Stimulated activated CD8-positive, alpha-beta memory T cell treated with anti-CD3 and anti-CD28 coated beads, Interleukin-15, amount 100 ng/mL, for 48 hours (primary cell): ENCODE measurements around the gene TTC34.

ENCODE experiments used
- DNase-seq, 2 donors: peaks; one replicate each; pipeline ENCODE4 v3.0.0-alpha.2; 2020; ENCODE audit warnings: low read depth in 2 of 2

Gene TTC34, protein sequence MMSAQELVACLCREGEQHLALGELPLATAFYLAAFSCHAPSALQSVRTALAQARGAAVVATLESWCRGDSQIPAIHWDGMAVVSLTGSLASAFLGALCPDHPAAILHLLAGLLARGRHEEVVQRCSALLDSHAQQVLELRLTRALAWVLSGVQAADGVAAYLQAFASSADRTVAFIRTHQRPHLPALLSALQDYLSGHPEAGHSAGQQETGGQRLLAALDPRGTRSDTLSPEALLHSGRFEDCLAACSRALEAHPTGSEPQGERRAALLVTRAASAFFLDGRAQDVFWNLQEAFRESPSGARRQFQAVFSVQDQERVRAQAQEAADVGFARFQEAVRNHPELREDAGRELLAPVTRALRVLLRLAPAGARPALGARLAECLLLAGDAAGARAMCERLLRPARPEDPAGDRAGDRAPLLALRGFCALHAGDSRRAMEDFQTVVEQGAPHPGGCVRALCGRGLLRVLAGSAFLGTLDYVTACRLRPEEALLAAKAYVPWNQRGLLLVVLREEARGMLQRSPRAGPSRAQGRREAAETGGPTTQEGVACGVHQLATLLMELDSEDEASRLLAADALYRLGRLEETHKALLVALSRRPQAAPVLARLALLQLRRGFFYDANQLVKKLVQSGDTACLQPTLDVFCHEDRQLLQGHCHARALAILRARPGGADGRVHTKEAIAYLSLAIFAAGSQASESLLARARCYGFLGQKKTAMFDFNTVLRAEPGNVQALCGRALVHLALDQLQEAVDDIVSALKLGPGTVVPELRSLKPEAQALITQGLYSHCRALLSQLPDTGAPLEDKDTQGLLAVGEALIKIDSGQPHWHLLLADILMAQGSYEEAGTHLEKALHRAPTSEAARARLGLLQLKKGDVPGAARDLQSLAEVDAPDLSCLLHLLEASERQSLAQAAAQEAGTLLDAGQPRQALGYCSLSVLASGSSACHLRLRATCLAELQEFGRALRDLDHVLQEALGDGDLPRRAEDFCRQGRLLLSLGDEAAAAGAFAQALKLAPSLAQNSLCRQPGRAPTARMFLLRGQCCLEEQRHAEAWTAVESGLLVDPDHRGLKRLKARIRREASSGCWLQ

DNA sequence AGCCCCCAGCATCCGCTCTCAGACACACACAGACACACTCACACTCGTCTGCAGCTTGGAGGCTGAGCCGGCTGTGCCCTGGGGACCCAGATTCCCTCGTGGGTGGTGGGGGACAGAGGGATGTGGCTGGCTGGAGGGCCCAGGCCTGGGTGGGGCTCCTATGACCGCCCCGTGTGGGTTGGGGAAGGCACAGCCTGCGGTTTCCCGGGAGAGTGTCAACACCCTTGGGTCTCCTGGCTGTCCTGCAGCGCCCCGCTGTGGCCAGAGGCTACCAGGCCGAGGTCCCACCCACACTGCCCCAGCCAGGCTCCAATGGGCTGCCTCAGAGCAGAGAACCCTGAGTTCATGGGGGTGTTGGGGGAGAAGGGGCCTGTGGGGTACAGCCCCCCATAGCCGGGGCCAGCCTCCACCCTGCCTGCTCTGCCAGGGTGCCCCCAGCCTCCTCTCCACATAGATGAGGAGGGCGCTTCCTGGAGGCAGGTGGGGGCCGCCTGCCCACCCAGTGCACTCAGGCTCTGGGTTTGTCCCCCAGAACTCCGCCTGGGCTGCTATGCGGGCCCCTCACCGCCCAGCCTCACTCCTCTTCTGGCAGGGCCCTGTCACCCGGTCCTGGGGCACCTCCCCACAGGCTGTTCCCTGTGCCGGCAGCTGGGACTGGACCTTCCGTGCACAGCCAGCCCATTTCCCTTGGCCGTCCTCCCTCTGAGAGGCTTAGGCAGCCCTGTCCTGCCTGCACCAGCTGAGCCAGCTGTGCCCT is at the start of gene TTC34:
TSS of gene TTC34 (minus strand) at position 159 of the 757 bp plus-strand sequence. CDS start 866 bp downstream, outside the sequence.
- DNase-seq = peak; percentile 27 to 28

DNA sequence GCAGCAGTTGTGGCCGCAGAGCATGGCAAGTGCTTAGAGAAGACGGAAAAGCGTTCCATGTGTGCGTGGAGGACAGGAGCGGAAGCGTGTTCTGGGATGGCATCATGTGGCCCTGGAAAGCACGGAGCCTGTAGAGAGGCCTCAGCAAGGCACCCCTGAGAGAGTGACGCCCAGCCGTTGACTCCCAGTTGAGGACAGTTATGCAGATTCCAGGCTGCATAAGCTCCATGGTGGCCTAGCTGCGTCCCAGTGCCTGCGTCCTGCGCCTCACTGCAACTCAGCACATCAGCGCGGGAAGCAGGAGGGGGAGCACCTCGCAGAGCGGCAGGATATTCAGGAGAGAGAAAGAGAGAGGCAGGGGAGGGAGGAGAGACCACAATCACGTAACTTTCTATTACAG is 49.0 kb upstream of the TTC34 start:
- DNase-seq = no peak

DNA sequence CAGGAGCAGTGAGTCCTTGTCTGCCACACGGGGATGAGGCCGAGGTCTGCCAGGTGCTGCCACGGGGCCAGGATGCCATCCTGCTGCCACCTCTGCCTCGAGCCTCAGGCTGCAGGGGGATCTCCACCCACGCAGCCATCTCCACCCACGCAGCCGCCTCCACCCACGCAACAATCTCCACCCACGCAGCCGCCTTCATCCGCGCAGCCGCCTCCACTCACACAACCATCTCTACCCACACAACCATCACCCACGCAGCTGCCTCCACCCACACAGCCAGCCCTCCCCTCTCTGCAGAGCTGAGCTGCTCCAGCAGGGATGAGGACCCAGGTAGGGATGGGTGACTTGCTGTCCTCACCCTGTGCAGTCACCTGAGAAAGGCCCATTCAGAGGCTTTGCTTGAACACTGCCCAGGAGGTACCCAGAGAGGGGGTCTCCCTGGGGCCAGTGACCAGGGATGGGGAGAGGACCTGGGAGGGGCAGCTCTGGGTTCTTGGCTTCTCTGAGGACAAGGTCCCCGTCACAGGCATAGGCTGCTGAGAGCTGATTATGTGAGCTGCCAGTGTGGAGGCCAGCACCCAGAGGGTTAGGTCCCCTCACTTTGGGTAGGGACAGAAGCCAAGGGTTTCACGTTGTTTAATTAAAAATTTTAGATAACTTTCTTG is 46.6 kb upstream of the TTC34 start:
- DNase-seq = no peak

DNA sequence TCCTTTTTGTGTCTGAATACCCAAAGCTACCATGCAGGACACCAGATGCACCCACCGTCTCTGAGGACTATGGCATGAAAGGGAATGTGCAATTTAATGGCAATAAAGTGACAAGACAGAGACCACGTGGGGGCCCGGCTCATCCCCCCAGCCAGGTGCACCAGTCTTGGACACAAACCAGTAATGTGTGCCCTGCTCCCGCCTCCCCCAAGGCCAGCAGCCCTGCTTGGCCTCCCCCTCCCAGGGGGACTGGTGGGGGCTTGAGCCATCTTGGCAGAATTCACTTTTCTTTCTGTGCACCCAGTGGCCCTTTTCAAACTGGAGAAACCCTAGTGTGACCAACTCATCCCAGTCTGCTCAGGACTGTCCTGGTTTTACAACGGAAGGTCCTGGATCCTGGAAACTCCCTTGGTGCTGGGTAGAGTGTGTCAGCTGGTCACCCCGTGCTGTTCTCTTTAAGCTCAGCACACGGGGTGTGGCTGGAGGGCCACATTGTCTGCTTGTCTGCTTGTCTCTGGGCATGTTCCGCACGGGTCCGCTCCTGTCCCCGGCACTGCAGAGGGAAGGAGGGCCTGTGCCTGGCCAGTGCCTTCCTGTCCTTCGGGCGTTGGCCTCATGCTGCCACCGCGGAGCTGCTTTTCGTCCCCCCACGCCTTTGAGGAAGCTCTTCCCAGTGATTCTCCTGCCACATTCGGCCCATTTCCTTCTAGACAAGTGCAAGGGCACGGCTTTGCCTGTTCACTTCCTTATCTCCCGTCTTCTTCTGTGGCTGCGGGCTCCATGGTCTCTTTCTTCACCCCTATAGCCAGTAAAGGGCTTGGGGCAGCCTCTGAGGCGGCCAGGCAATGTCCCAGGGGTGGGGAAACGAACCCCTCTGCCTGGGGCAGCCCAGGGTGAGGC is 45.8 kb upstream of the TTC34 start:
- no peak for DNase-seq

DNA sequence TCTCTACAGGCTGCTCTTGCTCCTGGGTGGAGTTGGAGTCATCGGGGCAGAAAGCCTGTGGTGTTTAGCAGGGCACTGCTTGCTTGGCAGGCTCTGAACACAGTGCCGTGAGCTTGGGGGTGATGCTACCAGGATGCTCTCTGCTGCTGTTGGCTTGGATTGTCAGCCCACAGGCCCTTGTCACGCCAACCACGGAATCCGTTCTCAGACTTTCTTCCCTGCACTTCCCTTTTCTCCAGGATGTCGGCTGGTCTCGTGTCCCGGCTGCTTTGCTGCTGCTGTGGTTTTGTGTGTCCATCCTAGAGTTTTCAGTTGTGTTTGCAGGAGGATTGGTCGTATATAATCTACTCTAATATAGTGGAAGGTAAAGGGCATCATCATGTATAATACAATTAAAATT is 44.4 kb upstream of the TTC34 start:
- DNase-seq = no peak

- peak; percentile 37 to 41 for DNase-seq
These were observed 38.7 kb upstream of the TTC34 start for GRCh38 chr1:2840036-2840809.

DNA sequence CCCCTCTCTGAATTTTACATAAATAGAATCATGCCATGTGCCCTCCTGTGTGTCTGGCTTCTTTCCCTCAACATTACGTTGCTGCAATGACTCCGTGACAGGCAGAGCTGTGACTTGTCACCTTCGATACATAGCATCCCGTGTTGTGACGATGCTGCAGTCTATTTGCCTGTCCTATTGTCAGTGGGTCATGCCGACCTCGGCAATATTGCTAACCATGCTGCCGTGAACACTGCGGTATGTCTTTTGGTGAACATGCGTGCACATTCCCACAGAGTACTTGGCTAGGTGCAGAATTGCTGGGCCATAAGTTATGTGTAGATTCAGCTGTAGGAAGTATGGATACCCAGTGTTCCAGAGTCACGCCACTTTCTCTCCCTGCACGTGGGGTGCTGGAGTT is 36.3 kb upstream of the TTC34 start:
- no peak for DNase-seq

- DNase-seq = no peak
These were observed 35.8 kb upstream of the TTC34 start for GRCh38 chr1:2837316-2837715.

GRCh38 chr1:2836333-2836970 is 35.0 kb upstream of the TTC34 start:
- no peak for DNase-seq

DNA sequence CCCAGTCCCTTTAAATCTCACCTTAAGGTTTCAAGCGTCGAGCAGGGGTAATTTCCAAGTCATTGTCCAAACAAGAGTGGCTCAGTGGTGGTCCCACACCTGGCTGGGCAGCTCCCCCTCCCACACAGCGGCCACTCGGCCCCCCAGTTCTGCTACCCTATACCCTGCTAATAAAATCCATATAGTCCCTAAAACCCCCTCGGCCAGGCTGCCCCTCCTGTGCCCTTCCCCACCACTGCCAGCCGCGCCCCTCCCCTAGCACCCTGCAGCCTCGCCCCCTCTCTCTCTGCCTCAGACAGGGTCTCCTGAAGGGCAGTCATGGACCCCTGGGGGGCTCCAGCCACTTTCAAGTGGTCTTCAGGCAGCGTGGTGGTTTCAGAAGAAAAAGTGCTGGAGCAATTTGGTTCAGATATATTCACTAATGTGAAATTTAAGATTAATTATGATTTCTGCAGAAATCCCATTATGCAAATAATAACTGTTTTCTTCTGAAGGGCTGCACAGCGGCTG is 34.2 kb upstream of the TTC34 start:
- no peak for DNase-seq

- no peak for DNase-seq
These were observed 33.5 kb upstream of the TTC34 start for GRCh38 chr1:2834741-2835564.

GRCh38 chr1:2834146-2834475 is 32.6 kb upstream of the TTC34 start:
- DNase-seq = no peak

GRCh38 chr1:2833454-2834145 is 32.1 kb upstream of the TTC34 start:
- no peak for DNase-seq

DNA sequence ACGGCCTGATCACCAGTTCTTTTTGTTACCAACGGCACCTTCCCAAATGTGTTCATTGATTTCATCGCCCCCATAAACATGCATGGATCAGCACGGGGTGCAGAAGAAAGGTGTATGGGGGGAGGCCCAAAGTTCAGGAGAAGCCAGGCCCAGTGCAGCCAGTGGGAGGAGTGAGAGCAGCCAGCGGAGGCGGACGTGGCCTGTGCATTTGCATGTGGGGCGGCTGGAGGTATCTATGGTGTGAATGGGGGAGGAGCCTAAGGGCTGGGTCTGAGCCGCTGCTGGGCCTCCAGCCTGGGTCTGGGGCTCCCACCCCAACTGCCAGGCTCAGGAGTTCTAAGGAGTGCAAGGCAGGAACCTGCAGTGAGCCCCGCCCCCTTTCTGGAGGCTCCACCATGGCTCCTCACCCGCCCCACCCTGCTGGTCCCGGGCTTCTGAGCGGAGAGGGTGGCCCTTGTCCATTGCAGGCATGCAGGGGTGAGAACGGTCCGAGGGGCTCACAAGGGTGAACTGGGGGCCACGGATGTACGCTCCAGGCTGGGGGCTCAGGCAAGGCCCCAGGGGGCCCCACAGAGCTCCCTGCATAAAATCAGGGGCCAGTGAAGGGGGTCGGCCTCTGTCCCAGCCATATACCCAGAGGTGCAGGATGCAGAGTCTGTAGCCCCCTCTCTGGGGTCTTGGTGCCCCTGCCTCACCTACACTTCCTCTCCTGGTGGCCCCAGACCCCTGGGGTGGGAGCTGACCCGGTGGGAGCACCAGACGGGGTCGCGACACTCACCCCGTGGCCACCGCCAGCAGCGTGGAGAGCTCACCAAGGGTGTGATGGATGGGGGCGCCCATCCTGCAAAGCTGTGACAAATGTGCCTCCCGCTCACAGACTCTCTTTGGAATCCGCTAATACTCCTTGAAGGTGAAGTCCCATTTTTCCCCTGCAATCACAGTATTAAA is 31.3 kb upstream of the TTC34 start:
- no peak for DNase-seq

GRCh38 chr1:2831596-2832212 is 30.2 kb upstream of the TTC34 start:
- no peak for DNase-seq
